Erythroblast (primary cell): Measurements from ENCODE around the gene KIF26B.

ENCODE experiments used
- DNase-seq, 2 experiments: peaks; one replicate each; lab custom pipeline; 2025; lab: John Stamatoyannopoulos, UW
- GATA1 ChIP-seq: IDR thresholded peaks from 2 replicates; pipeline ENCODE4 v1.6.1; 2011; ENCODE audit warnings: low read depth, mild to moderate bottlenecking, control low read depth, low read length, moderate library complexity
- POLR2A ChIP-seq: IDR thresholded peaks from 2 replicates; pipeline ENCODE4 v1.6.1; 2011; ENCODE audit warnings: mild to moderate bottlenecking, low read length

The KIF26B gene

GRCh38 chr1:245682638-245683628, 528.1 kb downstream of the KIF26B start:
- no peak for DNase-seq
- no peak for TF ChIP-seq GATA1
- no peak for TF ChIP-seq POLR2A

DNA sequence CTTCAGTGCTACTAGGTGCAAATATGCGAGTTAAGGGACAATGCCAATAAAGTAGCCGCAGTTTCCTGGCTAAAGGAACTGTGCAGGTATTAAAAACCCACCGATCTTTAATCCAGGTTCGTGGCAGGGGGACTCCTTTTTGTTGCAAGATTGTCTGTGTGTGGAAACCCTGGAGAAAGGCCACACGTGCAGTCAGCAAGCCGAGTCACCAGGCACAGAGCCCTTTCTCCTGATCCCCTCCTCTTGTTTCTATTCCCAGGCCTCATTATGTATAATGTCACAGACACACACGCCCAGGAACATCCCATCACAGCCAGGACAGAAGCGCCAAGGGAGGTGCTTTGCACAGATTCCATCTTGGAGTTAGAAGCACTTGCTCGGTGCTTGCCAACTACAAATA, 528.9 kb downstream of the KIF26B start:
- TF ChIP-seq GATA1 (no peak), POLR2A (no peak)

DNA sequence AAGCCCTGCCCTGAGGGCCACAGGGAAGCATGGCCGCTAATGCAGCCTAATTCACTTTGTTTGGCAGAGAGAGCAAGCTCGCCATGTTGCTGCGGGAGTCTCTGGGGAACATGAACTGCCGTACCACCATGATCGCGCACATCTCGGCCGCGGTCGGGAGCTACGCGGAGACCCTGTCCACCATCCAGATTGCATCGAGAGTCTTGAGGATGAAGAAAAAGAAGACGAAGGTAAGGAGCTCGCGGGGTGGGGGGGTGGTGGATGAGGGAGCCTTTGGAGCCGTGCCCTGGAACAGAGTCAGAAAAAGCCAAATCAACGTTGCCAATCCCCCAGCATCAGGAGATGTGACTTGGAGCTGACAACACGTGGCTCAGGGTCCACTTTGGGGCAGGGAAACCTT, 529.4 kb downstream of the KIF26B start:
- no peak for DNase-seq
- TF ChIP-seq POLR2A (no peak), GATA1 (no peak)

More for the DNA sequence above, 528.9 kb downstream of the KIF26B start:
- DNase-seq, result no peak

- DNase-seq, result no peak
- no peak for TF ChIP-seq POLR2A
- TF ChIP-seq GATA1, result no peak
These were observed 529.8 kb downstream of the KIF26B start for GRCh38 chr1:245684571-245684970.

GRCh38 chr1:245685111-245685810, 530.5 kb downstream of the KIF26B start:
- no peak for DNase-seq
- TF ChIP-seq GATA1 (no peak), POLR2A (no peak)

DNA sequence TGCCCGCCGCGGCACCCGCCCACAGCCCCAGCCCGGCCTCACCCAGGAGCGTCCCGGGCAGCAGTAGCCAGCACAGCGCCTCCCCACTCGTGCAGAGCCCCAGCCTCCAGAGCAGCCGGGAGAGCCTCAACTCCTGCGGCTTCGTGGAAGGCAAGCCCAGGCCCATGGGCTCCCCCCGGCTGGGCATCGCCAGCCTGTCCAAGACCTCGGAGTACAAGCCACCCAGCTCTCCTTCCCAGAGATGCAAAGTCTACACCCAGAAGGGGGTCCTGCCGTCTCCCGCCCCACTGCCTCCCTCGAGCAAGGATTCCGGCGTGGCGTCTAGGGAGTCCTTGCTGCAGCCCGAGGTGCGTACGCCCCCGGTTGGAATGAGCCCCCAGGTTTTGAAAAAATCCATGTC, 531.2 kb downstream of the KIF26B start:
- DNase-seq, result no peak
- TF ChIP-seq GATA1, result no peak
- TF ChIP-seq POLR2A, result no peak

DNA sequence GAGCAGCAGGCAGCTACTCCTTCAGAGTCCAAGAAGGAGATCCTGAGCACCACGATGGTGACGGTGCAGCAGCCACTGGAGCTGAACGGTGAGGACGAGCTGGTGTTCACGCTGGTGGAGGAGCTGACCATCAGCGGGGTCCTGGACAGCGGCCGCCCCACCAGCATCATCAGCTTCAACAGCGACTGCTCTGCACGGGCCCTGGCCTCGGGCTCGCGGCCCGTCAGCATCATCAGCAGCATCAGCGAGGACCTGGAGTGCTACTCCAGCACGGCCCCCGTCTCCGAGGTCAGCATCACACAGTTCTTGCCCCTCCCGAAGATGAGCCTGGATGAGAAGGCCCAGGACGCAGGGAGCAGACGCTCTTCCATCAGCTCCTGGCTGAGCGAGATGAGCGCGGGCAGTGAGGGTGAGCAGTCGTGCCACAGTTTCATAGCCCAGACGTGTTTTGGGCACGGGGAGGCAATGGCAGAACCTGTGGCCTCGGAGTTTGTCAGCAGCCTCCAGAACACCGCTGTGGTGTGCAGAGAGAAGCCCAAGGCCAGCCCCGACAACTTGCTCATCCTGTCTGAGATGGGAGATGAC, 531.8 kb downstream of the KIF26B start:
- DNase-seq, result no peak
- no peak for TF ChIP-seq POLR2A
- no peak for TF ChIP-seq GATA1

- DNase-seq, result no peak
- no peak for TF ChIP-seq POLR2A
- no peak for TF ChIP-seq GATA1
These were observed 532.4 kb downstream of the KIF26B start for GRCh38 chr1:245687152-245687635.

DNA sequence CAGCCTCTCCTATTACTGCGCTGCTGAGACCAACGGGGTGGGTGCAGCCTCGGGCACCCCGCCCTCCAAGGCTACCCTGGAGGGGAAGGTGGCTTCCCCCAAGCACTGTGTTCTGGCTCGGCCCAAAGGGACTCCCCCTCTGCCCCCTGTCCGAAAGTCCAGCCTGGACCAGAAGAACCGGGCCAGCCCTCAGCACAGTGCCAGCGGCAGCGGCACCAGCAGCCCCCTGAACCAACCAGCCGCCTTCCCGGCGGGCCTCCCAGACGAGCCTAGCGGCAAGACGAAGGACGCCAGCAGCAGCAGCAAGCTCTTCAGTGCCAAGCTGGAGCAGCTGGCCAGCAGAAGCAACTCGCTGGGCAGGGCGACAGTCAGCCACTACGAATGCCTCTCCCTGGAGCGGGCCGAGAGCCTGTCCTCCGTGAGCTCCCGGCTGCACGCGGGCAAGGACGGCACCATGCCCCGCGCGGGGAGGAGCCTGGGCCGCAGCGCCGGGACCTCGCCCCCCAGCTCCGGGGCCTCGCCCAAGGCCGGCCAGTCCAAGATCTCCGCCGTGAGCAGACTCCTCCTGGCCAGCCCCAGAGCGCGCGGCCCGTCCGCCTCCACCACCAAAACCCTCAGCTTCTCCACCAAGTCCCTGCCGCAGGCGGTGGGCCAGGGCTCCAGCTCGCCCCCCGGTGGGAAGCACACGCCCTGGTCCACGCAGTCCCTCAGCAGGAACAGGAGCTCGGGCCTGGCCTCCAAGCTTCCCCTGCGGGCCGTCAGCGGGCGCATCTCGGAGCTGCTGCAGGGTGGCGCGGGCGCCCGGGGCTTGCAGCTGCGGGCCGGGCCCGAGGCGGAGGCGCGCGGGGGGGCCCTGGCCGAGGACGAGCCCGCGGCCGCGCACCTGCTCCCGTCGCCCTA, 533.1 kb downstream of the KIF26B start:
- no peak for TF ChIP-seq GATA1
- TF ChIP-seq POLR2A, result no peak
- DNase-seq, result no peak

DNA sequence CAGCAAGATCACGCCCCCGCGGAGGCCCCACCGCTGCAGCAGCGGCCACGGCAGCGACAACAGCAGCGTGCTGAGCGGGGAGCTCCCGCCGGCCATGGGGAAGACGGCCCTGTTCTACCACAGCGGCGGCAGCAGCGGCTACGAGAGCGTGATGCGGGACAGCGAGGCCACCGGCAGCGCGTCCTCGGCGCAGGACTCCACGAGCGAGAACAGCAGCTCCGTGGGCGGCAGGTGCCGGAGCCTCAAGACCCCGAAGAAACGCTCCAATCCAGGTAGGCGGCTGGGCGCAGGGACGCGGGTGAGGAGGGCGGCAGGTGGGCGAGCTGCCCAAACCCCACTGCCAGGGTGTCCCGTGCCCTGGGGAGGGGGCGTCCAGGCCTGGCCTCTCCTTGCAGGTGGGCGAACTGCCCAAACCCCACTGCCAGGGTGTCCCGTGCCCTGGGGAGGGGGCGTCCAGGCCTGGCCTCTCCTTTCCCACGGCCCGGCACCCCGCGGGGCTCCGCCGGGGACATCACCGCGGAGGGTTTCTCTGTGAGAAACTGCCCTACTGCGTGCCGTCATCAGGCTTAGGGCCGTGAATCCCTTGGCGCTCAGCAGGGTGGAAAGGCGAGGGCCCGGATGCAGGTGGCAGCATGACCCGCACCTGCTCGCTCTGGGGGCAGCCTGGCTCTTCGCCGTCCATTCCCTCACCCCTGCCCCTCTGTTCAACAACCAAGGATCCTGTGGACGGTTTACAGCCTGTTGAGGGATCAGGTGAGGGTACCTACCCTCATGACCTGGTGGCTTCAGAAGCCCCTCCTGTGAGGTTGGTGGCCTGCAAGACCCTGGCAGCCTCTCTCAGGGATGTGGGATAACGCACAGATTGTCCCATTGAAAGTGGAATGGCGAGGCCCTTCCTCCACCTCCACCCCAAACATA, 534.0 kb downstream of the KIF26B start:
- no peak for TF ChIP-seq GATA1
- TF ChIP-seq POLR2A, result no peak
- DNase-seq, result no peak

DNA sequence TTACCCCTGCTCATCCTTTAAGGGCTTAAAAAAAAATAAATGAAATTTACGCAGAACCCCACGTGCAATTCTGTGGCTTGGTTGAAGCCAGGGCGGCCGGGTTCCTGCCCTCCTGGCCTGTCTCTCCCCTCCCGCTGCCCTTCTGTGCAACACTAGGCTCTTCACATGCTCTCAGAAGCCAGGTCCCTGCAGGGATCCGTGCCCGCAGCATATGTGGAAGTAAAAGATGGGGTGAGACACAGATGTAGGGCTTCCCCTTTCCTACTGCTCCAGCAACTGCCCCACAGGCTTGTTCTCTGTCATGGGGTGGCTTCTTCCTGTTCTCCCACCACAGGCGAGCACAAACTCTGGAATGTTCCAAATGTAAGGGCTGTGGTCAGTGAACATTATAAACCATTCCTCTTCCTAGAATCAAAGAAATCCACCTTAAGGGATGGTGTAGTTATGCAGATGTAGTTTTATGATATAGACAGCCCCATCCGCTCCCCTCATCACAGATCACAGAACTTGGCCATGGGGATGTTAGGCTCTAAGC, 535.4 kb downstream of the KIF26B start:
- no peak for TF ChIP-seq POLR2A
- TF ChIP-seq GATA1, result no peak
- no peak for DNase-seq

DNA sequence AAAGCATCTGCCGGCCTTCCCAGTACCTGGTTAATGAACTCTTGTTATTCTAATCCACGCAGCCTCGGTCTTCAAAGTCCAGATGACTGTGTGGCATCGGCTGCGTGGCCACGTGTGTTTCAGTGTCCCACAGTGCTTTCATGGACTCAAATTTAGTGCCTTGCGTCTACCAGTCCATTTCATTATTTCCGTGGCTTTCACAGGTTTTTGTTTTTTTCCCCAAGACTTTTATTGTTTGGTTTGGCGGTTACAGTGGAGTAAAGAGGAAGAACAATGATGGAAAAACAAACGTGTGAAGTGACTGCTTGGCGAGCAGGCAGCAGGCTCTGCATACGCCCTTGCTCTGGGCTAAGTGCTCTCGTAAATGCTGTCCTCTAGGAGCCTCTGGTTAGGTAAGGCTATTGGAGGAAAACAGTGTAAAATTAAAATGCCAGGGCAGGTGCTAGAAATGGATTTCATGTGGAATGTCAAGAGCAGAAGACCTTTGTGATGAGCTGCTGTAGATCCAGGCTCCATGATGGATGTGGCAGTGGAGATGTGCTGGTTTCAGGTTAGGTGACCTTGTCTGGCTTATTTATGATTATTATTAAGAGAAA, 536.3 kb downstream of the KIF26B start:
- TF ChIP-seq GATA1 (no peak), POLR2A (no peak)
- no peak for DNase-seq
